Tracheal epithelial cell (primary cell): ENCODE results near the gene MATR3. TPM values are rescaled to one million over a fixed set of nuclear protein-coding genes. Genes with fewer than 3 reads are reported as not detected.

Experiments used
- total RNA-seq: library from RNA; depleted of rRNA; stranded (reverse); fragments of >200 nt; gene quantifications from 2 replicates; pipeline ENCODE4 v1.2.1, GENCODE V29; 2014

MATR3 gene
- total RNA-seq, result 181 and 197 TPM in 2 replicates

DNA sequence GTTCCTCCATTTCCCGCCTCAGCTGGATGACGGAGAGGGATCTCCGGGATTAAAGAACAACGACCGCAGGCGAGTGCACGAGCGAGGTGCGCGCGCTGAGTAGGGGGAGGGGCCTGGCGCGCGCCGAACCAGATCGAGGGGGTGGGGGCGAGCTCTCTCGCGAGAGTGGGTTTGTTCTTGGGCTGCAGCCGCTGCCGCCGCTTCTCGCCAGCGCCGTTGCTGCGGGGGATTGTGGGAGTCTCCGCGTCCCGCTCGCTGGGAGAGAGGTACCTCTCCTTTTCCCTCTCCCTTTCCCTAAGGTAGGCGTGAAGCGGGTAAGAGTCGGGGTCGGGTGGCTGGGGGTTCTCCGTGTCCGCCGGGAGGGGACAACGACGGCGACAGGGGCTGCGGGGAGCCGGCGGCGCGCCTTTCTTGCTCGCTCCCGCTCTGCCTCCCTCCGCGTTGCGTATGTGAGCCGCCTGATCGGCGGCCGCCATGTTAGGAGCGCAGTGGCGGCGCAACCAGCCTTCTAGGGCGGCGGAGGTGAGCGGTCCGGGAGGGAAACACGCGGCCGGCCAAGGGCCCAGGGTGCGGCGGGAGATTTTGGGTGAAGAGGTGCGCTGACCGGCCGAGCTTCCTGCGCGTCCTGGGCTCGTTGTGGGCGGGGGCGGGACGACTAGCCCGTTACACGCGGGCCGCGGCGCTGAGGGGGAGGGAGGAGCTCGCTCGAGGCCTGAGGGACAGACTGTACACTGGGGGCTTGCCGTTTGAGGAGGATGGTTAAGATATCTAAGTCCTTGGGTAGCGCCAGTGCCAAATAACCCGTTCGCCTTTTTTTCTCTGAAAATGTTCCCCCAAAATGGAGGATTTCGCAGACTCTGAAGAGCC is at the start of gene MATR3:
MATR3 (plus strand) TSS at position 234 of the 867 bp plus-strand sequence. CDS start 13,676 bp downstream, outside the sequence.

GRCh38 chr5:139341689-139342422 is 48.3 kb downstream of the MATR3 start, which contains the start of gene PAIP2:
Gene PAIP2, plus strand, starts transcription at chr5:139341854. Its CDS starts 21,931 bp downstream, at chr5:139363785.

Other genes starting within 250 kb of the MATR3 start
- gene SIL1, start 95.4 kb upstream of the MATR3 start, total RNA-seq, result 60.7 and 70.8 TPM in 2 replicates
- gene PAIP2, start 48.1 kb downstream of the MATR3 start, total RNA-seq, result 37.9 and 51.6 TPM in 2 replicates
- 0.24 TPM in 1 of 2 replicates, not detected in the other for gene SLC23A1, start 89.6 kb downstream of the MATR3 start, total RNA-seq
- gene MZB1, start 96.2 kb downstream of the MATR3 start, total RNA-seq, result 0.21 and 0.24 TPM in 2 replicates
- 0.72 and 1.5 TPM in 2 replicates for gene PROB1, start 101.4 kb downstream of the MATR3 start, total RNA-seq
- 3.4 and 4.6 TPM in 2 replicates for gene SPATA24, start 110.3 kb downstream of the MATR3 start, total RNA-seq
- gene DNAJC18, start 145.8 kb downstream of the MATR3 start, total RNA-seq, result 1.3 and 1.4 TPM in 2 replicates
- not detected in 2 replicates for gene ECSCR, start 169.0 kb downstream of the MATR3 start, total RNA-seq
- gene SMIM33, start 177.3 kb downstream of the MATR3 start, total RNA-seq, result not detected in 2 replicates
- 3.2 and 7.0 TPM in 2 replicates for gene STING1, start 189.0 kb downstream of the MATR3 start, total RNA-seq